CD14-positive monocyte (primary cell): Measurements from ENCODE around the gene RPS6KA5. TPM values are rescaled to one million over a fixed set of nuclear protein-coding genes. Genes with fewer than 3 reads are reported as not detected.

ENCODE experiments used
- DNase-seq, 3 donors: peaks; one replicate each; pipeline ENCODE4 v3.0.0-alpha.2; 2011 to 2022
- H2AFZ ChIP-seq: 2 replicates; pipeline ENCODE4 v1.6.0; 2012; ENCODE audit warnings: mild to moderate bottlenecking, low read depth, low read length, inconsistent platforms; ENCODE audit not compliant: insufficient read depth, poor library complexity, severe bottlenecking
- H3K27ac ChIP-seq, 2 donors: 1 replicate in 1 of 2; 2 replicates in 1 of 2; pipeline ENCODE4 v1.5.1; 2012 to 2013; ENCODE audit warnings: low read length in 2 of 2, control low read depth in 1 of 2, inconsistent platforms in 1 of 2, low read depth in 1 of 2, mild to moderate bottlenecking in 1 of 2
- H3K27me3 ChIP-seq, 2 donors: one replicate each; pipeline versions ENCODE4 v1.6.0 to v1.6.1; 2011 to 2013; ENCODE audit warnings: low read length in 2 of 2; ENCODE audit not compliant: control insufficient read depth in 2 of 2, insufficient read depth in 2 of 2
- H3K36me3 ChIP-seq, 2 donors: replicated peaks in 1 of 2; 1 replicate in 1 of 2; 2 replicates in 1 of 2; pipeline versions ENCODE4 v1.5.1 to v1.6.1; 2012 to 2013; ENCODE audit warnings: low read length in 2 of 2, control low read depth in 1 of 2, inconsistent platforms in 1 of 2, mild to moderate bottlenecking in 1 of 2; ENCODE audit not compliant: insufficient read depth in 2 of 2, control insufficient read depth in 1 of 2
- H3K4me1 ChIP-seq, 2 donors: 1 replicate in 1 of 2; 2 replicates in 1 of 2; pipeline versions ENCODE4 v1.5.1 to v1.6.1; 2012 to 2013; ENCODE audit warnings: low read length in 2 of 2, control low read depth in 1 of 2, inconsistent platforms in 1 of 2, mild to moderate bottlenecking in 1 of 2, moderate library complexity in 1 of 2; ENCODE audit not compliant: insufficient read depth in 2 of 2, control insufficient read depth in 1 of 2
- H3K4me2 ChIP-seq: replicated peaks from 2 replicates; pipeline ENCODE3; 2012; ENCODE audit warnings: low read length, moderate library complexity, mild to moderate bottlenecking; ENCODE audit not compliant: poor library complexity, severe bottlenecking; ENCODE audit errors: extremely low read depth
- H3K4me3 ChIP-seq, 3 experiments: fragments of 200-600 bp in 1 of 3; sonication (generic) in 1 of 3; replicated peaks in 1 of 3; 1 replicate in 2 of 3; 2 replicates in 1 of 3; pipeline ENCODE4 v1.5.1; 2011 to 2013; ENCODE audit warnings: low read length in 3 of 3, mild to moderate bottlenecking in 3 of 3, control low read depth in 2 of 3, low read depth in 2 of 3, inconsistent platforms in 1 of 3, moderate library complexity in 1 of 3
- H3K79me2 ChIP-seq: 2 replicates; pipeline ENCODE4 v1.6.0; 2012; ENCODE audit warnings: mild to moderate bottlenecking, control low read depth, inconsistent platforms, low read length, moderate library complexity; ENCODE audit not compliant: insufficient read depth
- H3K9ac ChIP-seq: 2 replicates; pipeline ENCODE4 v1.6.0; 2017; ENCODE audit warnings: low read length, mild to moderate bottlenecking; ENCODE audit not compliant: insufficient read depth, poor library complexity, severe bottlenecking
- H3K9me3 ChIP-seq, 2 donors: replicated peaks in 1 of 2; 1 replicate in 1 of 2; 2 replicates in 1 of 2; pipeline versions ENCODE4 v1.5.1 to v1.6.1; 2012 to 2013; ENCODE audit warnings: low read length in 2 of 2, control low read depth in 1 of 2; ENCODE audit not compliant: control insufficient read depth in 1 of 2, insufficient read depth in 1 of 2
- H4K20me1 ChIP-seq: 2 replicates; pipeline ENCODE4 v1.6.0; 2012; ENCODE audit warnings: mild to moderate bottlenecking, low read length, control low read depth, moderate library complexity; ENCODE audit not compliant: insufficient read depth
- H3K27ac Mint-ChIP-seq, 7 donors: one replicate each; pipeline ENCODE4 v1.8.0; 2020; ENCODE audit warnings: mild to moderate bottlenecking in 7 of 7, mixed read lengths in 7 of 7, moderate library complexity in 6 of 7, inconsistent platforms in 2 of 7
- H3K27me3 Mint-ChIP-seq, 3 donors: one replicate each; pipeline ENCODE4 v1.8.0; 2021 to 2022; ENCODE audit warnings: low read depth in 3 of 3, mild to moderate bottlenecking in 3 of 3, mixed read lengths in 3 of 3, moderate library complexity in 3 of 3, inconsistent platforms in 1 of 3
- H3K36me3 Mint-ChIP-seq, 2 donors: one replicate each; pipeline ENCODE4 v1.8.0; 2020; ENCODE audit warnings: mixed read lengths in 2 of 2, inconsistent platforms in 1 of 2, mild to moderate bottlenecking in 1 of 2
- H3K4me1 Mint-ChIP-seq: one replicate; pipeline ENCODE4 v1.8.0; 2020; ENCODE audit warnings: mild to moderate bottlenecking, mixed read lengths
- H3K4me3 Mint-ChIP-seq, 2 donors: one replicate each; pipeline ENCODE4 v1.8.0; 2020; ENCODE audit warnings: mild to moderate bottlenecking in 2 of 2, mixed read lengths in 2 of 2, moderate library complexity in 1 of 2
- H3K9me3 Mint-ChIP-seq, 7 donors: one replicate each; pipeline ENCODE4 v1.8.0; 2020 to 2022; ENCODE audit warnings: mixed read lengths in 7 of 7, mild to moderate bottlenecking in 6 of 7, moderate library complexity in 6 of 7, inconsistent platforms in 2 of 7
- WGBS: methylation state at CpG from one replicate; pipeline ENCODE4 v1.1.5; 2013; ENCODE audit warnings: missing lambda C conversion rate; ENCODE audit not compliant: insufficient coverage; 5-methylcytosine and 5-hydroxymethylcytosine counted together
- intact Hi-C, 2 donors: fragments of 100-400 bp; cut with micrococcal nuclease; formaldehyde crosslinking; loops; one replicate each; pipeline versions ENCODE4 v1.15.0 to v1.15.1; 2023
- polyA plus RNA-seq, 3 donors: library from polyadenylated mRNA; depleted of rRNA in 1 of 3; unstranded in 2 of 3; stranded (reverse) in 1 of 3; fragments of 300-500 nt in 2 of 3; fragments of >200 nt in 1 of 3; fragmentation: Illumina TruSeq in 2 of 3; gene quantifications; 1 replicate in 2 of 3; 2 replicates in 1 of 3; pipeline ENCODE4 v1.2.3, GENCODE V29; 2012 to 2021
- TF ChIP-seq, protein P1 (sequence below): fragments of 200-600 bp; IDR thresholded peaks from one replicate; pipeline ENCODE4 v1.8.0; 2022; ENCODE audit warnings: antibody characterized with exemption, mild to moderate bottlenecking

RPS6KA5 gene
- polyA plus RNA-seq, 3 donors: 4.4 to 10.1 (median 7.9) TPM

DNA sequence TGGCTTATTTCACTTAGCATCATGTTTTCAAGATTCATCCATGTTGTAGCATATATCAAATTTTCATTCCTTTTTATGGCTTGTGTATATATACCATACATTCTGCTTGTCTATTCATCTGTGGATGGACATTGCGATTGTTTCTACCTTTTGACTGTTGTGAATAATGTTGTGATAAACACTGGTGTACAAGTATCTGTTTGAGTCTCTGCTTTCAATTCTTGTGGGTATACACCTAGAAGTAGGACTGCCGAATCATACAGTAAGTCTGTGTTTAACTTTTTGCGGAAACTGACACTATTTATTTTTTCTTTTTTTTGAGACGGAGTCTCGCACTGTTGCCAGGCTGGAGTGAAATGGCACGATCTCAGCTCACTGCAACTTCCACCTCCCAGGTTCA, 19.6 kb upstream of the RPS6KA5 start:
- H3K9me3 Mint-ChIP-seq: peaks cover 0 to 1% (median 0%) of the 10 kb centered on the region in 7 donors

DNA sequence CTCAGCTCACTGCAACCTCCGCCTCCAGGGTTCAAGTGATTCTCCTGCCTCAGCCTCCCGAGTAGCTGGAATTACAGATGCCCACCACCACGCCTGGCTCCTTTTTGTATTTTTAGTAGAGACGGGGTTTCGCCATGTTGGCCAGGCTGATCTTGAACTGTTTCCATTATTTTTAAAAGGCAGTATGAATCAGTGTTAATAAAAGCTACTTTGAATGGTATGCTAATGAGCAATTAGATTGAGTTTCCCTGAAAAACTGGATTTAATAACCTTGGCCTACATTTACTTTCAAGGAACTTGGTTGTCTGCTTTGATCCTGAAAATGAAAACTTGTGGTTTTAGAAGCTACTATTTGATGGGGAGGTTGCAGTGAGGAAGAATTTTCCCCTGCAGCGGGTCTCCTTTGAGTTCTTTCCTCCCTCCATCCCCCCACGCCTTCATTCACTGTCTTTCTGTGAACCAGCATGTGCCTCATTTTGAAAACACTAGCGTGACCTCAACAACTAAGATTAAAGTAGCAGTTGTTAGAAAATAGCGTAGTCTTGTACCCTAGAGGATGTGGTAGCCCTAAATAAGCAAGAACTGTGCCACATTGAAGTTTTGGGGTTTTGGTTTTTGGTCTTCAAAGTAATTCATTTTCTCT, 17.8 kb upstream of the RPS6KA5 start:
- H3K9ac ChIP-seq: no peak overlapping the region
- Mint-ChIP-seq H3K4me3 (no peak overlapping the region), H3K27ac (no peak overlapping the region), H3K36me3 (peaks cover 0 to 1% of the 10 kb centered on the region in 2 donors), H3K9me3 (peaks cover 0 to 1% (median 0%) of the 10 kb centered on the region in 7 donors), H3K4me1 (no peaks in the 10 kb centered on the region), H3K27me3 (peaks cover 1 to 3% (median 2%) of the 10 kb centered on the region in 3 donors)
- H2AFZ ChIP-seq: no peak overlapping the region
- H3K27me3 ChIP-seq: no peaks in the 10 kb centered on the region
- H3K79me2 ChIP-seq: no peaks in the 10 kb centered on the region
- intact Hi-C loops: no loop called here
- DNase-seq: no peak
- H3K4me2 ChIP-seq: no peak overlapping the region
- no peak overlapping the region for H3K4me3 ChIP-seq
- TF ChIP-seq, protein P1, sequence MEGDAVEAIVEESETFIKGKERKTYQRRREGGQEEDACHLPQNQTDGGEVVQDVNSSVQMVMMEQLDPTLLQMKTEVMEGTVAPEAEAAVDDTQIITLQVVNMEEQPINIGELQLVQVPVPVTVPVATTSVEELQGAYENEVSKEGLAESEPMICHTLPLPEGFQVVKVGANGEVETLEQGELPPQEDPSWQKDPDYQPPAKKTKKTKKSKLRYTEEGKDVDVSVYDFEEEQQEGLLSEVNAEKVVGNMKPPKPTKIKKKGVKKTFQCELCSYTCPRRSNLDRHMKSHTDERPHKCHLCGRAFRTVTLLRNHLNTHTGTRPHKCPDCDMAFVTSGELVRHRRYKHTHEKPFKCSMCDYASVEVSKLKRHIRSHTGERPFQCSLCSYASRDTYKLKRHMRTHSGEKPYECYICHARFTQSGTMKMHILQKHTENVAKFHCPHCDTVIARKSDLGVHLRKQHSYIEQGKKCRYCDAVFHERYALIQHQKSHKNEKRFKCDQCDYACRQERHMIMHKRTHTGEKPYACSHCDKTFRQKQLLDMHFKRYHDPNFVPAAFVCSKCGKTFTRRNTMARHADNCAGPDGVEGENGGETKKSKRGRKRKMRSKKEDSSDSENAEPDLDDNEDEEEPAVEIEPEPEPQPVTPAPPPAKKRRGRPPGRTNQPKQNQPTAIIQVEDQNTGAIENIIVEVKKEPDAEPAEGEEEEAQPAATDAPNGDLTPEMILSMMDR: no peak
- no peaks in the 10 kb centered on the region for H3K9me3 ChIP-seq
- no peaks in the 10 kb centered on the region for H4K20me1 ChIP-seq
- no peaks in the 10 kb centered on the region for H3K4me1 ChIP-seq
- H3K27ac ChIP-seq: no peak overlapping the region
- WGBS: 83% methylated on average over 4 of the region's 9 CpGs
- no peaks in the 10 kb centered on the region for H3K36me3 ChIP-seq

More for the DNA sequence above, 19.6 kb upstream of the RPS6KA5 start:
- Histone ChIP-seq H3K9me3 (no peaks in the 10 kb centered on the region), H3K36me3 (no peaks in the 10 kb centered on the region), H3K27ac (no peak overlapping the region), H3K4me2 (no peak overlapping the region), H3K27me3 (no peaks in the 10 kb centered on the region), H3K4me1 (no peaks in the 10 kb centered on the region), H2AFZ (no peak overlapping the region), H4K20me1 (no peaks in the 10 kb centered on the region), H3K79me2 (no peaks in the 10 kb centered on the region), H3K9ac (no peak overlapping the region), H3K4me3 (no peak overlapping the region)
- H3K4me1 Mint-ChIP-seq: no peaks in the 10 kb centered on the region
- intact Hi-C loops: no loop called here
- H3K4me3 Mint-ChIP-seq: no peak overlapping the region
- peaks cover 0 to 1% of the 10 kb centered on the region in 2 donors for H3K36me3 Mint-ChIP-seq
- no peak for DNase-seq
- TF ChIP-seq, protein P1: no peak
- H3K27me3 Mint-ChIP-seq: peaks cover 2 to 3% (median 3%) of the 10 kb centered on the region in 3 donors
- H3K27ac Mint-ChIP-seq: no peak overlapping the region
- WGBS: 100% methylated on average over 1 of the region's 6 CpGs
